Activated B cell treated with CpG ODN at 0.5 μM for 24 hours (primary cell): ENCODE data around the gene CTSA. TPM values are rescaled to one million over a fixed set of nuclear protein-coding genes. Genes with fewer than 3 reads are reported as not detected.

Source experiments
- ATAC-seq: fragments of 200-7000 bp; cut with Tn5 transposase; one replicate; pipeline ENCODE4 v1.10.0; 2021; ENCODE audit warnings: low read depth, mild to moderate bottlenecking, moderate library complexity
- CTCF ChIA-PET: fragments of 350-600 bp; sonication (Branson Sonifier 250); formaldehyde crosslinking; loops from one replicate; lab custom pipeline; 2021; ENCODE audit warnings: antibody characterized with exemption; lab: Charles Lee
- POLR2A ChIA-PET: fragments of 350-600 bp; sonication (Branson Sonifier 250); formaldehyde crosslinking; loops from one replicate; lab custom pipeline; 2021; ENCODE audit warnings: antibody characterized with exemption; lab: Charles Lee
- DNase-seq: peaks from one replicate; pipeline ENCODE4 v3.0.0; 2022
- H3K27ac Mint-ChIP-seq: one replicate; pipeline ENCODE4 v1.8.0; 2020; ENCODE audit warnings: mixed read lengths
- H3K27me3 Mint-ChIP-seq: one replicate; pipeline ENCODE4 v1.8.0; 2021; ENCODE audit warnings: mixed read lengths
- H3K36me3 Mint-ChIP-seq: one replicate; pipeline ENCODE4 v1.8.0; 2021; ENCODE audit warnings: low read depth, mixed read lengths
- H3K4me1 Mint-ChIP-seq: one replicate; pipeline ENCODE4 v1.8.0; 2021; ENCODE audit warnings: mixed read lengths
- H3K4me3 Mint-ChIP-seq: one replicate; pipeline ENCODE4 v1.8.0; 2020; ENCODE audit warnings: mild to moderate bottlenecking, mixed read lengths
- H3K9me3 Mint-ChIP-seq: one replicate; pipeline ENCODE4 v1.8.0; 2020; ENCODE audit warnings: mixed read lengths
- CTCF ChIP-seq: fragments of 200-600 bp; IDR thresholded peaks from one replicate; pipeline ENCODE4 v1.8.0; 2022; ENCODE audit warnings: antibody characterized with exemption, mild to moderate bottlenecking
- intact Hi-C: fragments of 100-400 bp; cut with micrococcal nuclease; formaldehyde crosslinking; loops from one replicate; pipeline ENCODE4 v1.15.1; 2024
- total RNA-seq: library from RNA; stranded (reverse); gene quantifications from 2 replicates; pipeline ENCODE4 v1.2.3, GENCODE V29; 2022

Gene CTSA
- total RNA-seq, 1 donor from 2014 or later = 67.2 TPM

- DNase-seq (peak; percentile 39), ATAC-seq (peak; percentile 30)
- Mint-ChIP-seq H3K36me3 (peaks cover 29% of the 10 kb centered on the region), H3K27me3 (no peaks in the 10 kb centered on the region), H3K9me3 (no peaks in the 10 kb centered on the region), H3K4me3 (peak overlapping the region; percentile 93), H3K4me1 (peaks cover 31% of the 10 kb centered on the region), H3K27ac (peak overlapping the region; percentile 44)
- intact Hi-C loops = loop anchor here (1.0 to 5.0 kb wide), 2 partner anchors 58 to 73 kb away; partner anchors contain the start of gene SNX21
- POLR2A ChIA-PET = interaction anchor here (0.6 to 5.6 kb wide), 14 partner anchors 9 to 517 kb away, joined by 3 to 84 read pairs (median 3); partner anchors contain the start of genes PCIF1 and ZSWIM1
- no peak for TF ChIP-seq CTCF
- CTCF ChIA-PET = interaction anchor here (0.7 to 3.7 kb wide), 10 partner anchors 9 to 91 kb away, joined by 3 to 15 read pairs (median 4); partner anchors contain the start of genes PCIF1, ZNF335 and ZSWIM1
These were observed 804 bp upstream of the CTSA start for GRCh38 chr20:45890077-45890984.

- DNase-seq (no peak), ATAC-seq (no peak)
- ChIA-PET CTCF (interaction anchor here (0.6 to 3.7 kb wide), 3 partner anchors 10 to 93 kb away, joined by 3 to 15 read pairs (median 3); partner anchors contain the start of gene PCIF1), POLR2A (interaction anchor here (1.0 to 5.6 kb wide), 6 partner anchors 11 to 80 kb away, joined by 3 to 84 read pairs (median 5); partner anchors contain the start of genes ACOT8, PCIF1 and ZSWIM1)
- intact Hi-C loops = loop anchor here (5.0 kb wide), 1 partner anchor 60 kb away; the partner anchor contains the start of gene SNX21
- TF ChIP-seq CTCF = no peak
- H3K4me1 Mint-ChIP-seq = peaks cover 30% of the 10 kb centered on the region
- H3K9me3 Mint-ChIP-seq = no peaks in the 10 kb centered on the region
- no peaks in the 10 kb centered on the region for H3K27me3 Mint-ChIP-seq
- H3K36me3 Mint-ChIP-seq = peaks cover 30% of the 10 kb centered on the region
- H3K4me3 Mint-ChIP-seq = peak overlapping the region; percentile 93
- H3K27ac Mint-ChIP-seq = peak overlapping the region; percentile 59
These were observed 1.1 kb downstream of the CTSA start for GRCh38 chr20:45892049-45892825.

GRCh38 chr20:45892828-45893500 is 1.8 kb downstream of the CTSA start:
- Mint-ChIP-seq H3K27me3 (no peaks in the 10 kb centered on the region), H3K4me3 (peak overlapping the region; percentile 93), H3K27ac (peak overlapping the region; percentile 1), H3K4me1 (peaks cover 30% of the 10 kb centered on the region), H3K9me3 (no peaks in the 10 kb centered on the region), H3K36me3 (peaks cover 31% of the 10 kb centered on the region)
- no peak for TF ChIP-seq CTCF
- ChIA-PET CTCF (interaction anchor here (0.6 to 3.7 kb wide), 3 partner anchors 10 to 93 kb away, joined by 3 to 15 read pairs (median 3); partner anchors contain the start of gene PCIF1), POLR2A (interaction anchor here (0.9 to 5.6 kb wide), 6 partner anchors 11 to 56 kb away, joined by 3 to 84 read pairs (median 5); partner anchors contain the start of genes ACOT8, PCIF1 and ZSWIM1)
- ATAC-seq = no peak
- intact Hi-C loops = loop anchor here (5.0 kb wide), 1 partner anchor 61 kb away; the partner anchor contains the start of gene SNX21
- DNase-seq = no peak

- Mint-ChIP-seq H3K4me1 (peaks cover 30% of the 10 kb centered on the region), H3K36me3 (peaks cover 40% of the 10 kb centered on the region), H3K27me3 (no peaks in the 10 kb centered on the region), H3K9me3 (no peaks in the 10 kb centered on the region), H3K27ac (no peak overlapping the region), H3K4me3 (no peak overlapping the region)
- intact Hi-C loops = loop anchor here (5.0 kb wide), 1 partner anchor 62 kb away; the partner anchor contains the start of gene SNX21
- DNase-seq (no peak), ATAC-seq (no peak)
- ChIA-PET POLR2A (interaction anchor here (0.9 to 5.6 kb wide), 3 partner anchors 12 to 41 kb away, joined by 4 to 84 read pairs (median 43); partner anchors contain the start of genes PCIF1 and ZSWIM1), CTCF (interaction anchor here (1.5 kb wide), 1 partner anchor 94 kb away, joined by 3 read pairs; no protein-coding TSS in a partner anchor)
- TF ChIP-seq CTCF = no peak
These were observed 2.7 kb downstream of the CTSA start for GRCh38 chr20:45893831-45894230.
